NCI-H2081 (cell line): ENCODE measurements around the gene HDGFL2.

Experiments
- DNase-seq, 2 experiments: peaks; one replicate each; lab custom pipeline; 2025; lab: John Stamatoyannopoulos, UW

Gene HDGFL2

GRCh38 chr19:4499855-4500254 is 27.8 kb downstream of the HDGFL2 start:
- DNase-seq, result no peak

- DNase-seq, result no peak
Observed at GRCh38 chr19:4500841-4501591, 28.9 kb downstream of the HDGFL2 start.

- DNase-seq, result no peak
Observed at GRCh38 chr19:4501691-4502090, 29.6 kb downstream of the HDGFL2 start.

- DNase-seq, result no peak
Observed at GRCh38 chr19:4502282-4503131, 30.4 kb downstream of the HDGFL2 start.

GRCh38 chr19:4503132-4503824 is 31.2 kb downstream of the HDGFL2 start:
- DNase-seq, result peak in 1 of 2 experiments; percentile 2

GRCh38 chr19:4503825-4504170 is 31.7 kb downstream of the HDGFL2 start:
- no peak for DNase-seq

- DNase-seq, result no peak
Observed at GRCh38 chr19:4504297-4504701, 32.2 kb downstream of the HDGFL2 start.

- no peak for DNase-seq
Observed at GRCh38 chr19:4504891-4505569, 32.9 kb downstream of the HDGFL2 start.

GRCh38 chr19:4505570-4506448 is 33.7 kb downstream of the HDGFL2 start:
- DNase-seq, result no peak

- DNase-seq, result no peak
Observed at GRCh38 chr19:4506449-4507149, 34.5 kb downstream of the HDGFL2 start.

- DNase-seq, result no peak
Observed at GRCh38 chr19:4507150-4507452, 35.0 kb downstream of the HDGFL2 start.

- no peak for DNase-seq
Observed at GRCh38 chr19:4507804-4508203, 35.7 kb downstream of the HDGFL2 start.

GRCh38 chr19:4508698-4509097 is 36.6 kb downstream of the HDGFL2 start:
- peak in 1 of 2 experiments; percentile 22 for DNase-seq

- DNase-seq, result no peak
Observed at GRCh38 chr19:4510435-4511255, 38.5 kb downstream of the HDGFL2 start.

- DNase-seq, result no peak
Observed at GRCh38 chr19:4511300-4512054, 39.4 kb downstream of the HDGFL2 start.

- DNase-seq, result no peak
Observed at GRCh38 chr19:4512070-4512469, 40.0 kb downstream of the HDGFL2 start.

- DNase-seq, result no peak
Observed at GRCh38 chr19:4513248-4513647, 41.2 kb downstream of the HDGFL2 start.

GRCh38 chr19:4515732-4516131 is 43.6 kb downstream of the HDGFL2 start:
- DNase-seq, result no peak
